Measurements from ENCODE around the gene TUBGCP2. TPM values are rescaled to one million over a fixed set of nuclear protein-coding genes. Genes with fewer than 3 reads are reported as not detected.

Gene TUBGCP2
- total RNA-seq, 3 donors from 2014 or later (not counting 1 experiment from before 2014, with no cell fraction given), result 74.3 to 81.8 (median 78.7) TPM

DNA sequence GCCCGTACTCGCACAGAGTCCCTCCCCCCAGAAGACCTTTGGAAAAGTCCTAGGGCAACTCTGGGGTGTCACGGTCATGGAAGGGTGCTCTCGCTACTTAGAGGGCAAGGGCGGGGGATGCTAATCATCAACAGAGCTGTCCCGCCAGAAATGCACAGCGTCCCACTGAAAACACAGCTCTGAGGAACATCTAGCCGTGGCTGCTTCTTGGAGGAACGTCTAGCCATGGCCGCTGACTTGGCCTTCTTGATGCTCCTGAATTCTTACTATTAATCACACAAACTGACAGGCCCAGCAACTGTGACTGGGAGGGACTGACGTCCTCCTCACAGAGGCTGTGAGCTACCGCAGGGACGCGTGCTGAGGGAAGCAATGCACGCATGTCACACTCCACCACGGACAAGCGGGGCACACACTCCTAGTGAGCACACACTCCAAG is 1.7 kb downstream of the TUBGCP2 start:
- Mint-ChIP-seq H3K27ac (peak overlapping the region; percentile 99), H3K36me3 (no peaks in the 10 kb centered on the region), H3K4me3 (no peak overlapping the region), H3K4me1 (peaks cover 25 to 36% of the 10 kb centered on the region in 2 donors), H3K9me3 (no peaks in the 10 kb centered on the region), H3K27me3 (ENCODE audit: low read depth in 2 of 2) (no peaks in the 10 kb centered on the region)
- ATAC-seq, result no peak
- H3K36me3 ChIP-seq (ENCODE audit: control insufficient read depth, insufficient read depth, low read length), result peaks cover 32% of the 10 kb centered on the region
- no peaks in the 10 kb centered on the region for H3K9me3 ChIP-seq (ENCODE audit: control insufficient read depth, insufficient read depth, low read length)
- TF ChIP-seq, protein P1, sequence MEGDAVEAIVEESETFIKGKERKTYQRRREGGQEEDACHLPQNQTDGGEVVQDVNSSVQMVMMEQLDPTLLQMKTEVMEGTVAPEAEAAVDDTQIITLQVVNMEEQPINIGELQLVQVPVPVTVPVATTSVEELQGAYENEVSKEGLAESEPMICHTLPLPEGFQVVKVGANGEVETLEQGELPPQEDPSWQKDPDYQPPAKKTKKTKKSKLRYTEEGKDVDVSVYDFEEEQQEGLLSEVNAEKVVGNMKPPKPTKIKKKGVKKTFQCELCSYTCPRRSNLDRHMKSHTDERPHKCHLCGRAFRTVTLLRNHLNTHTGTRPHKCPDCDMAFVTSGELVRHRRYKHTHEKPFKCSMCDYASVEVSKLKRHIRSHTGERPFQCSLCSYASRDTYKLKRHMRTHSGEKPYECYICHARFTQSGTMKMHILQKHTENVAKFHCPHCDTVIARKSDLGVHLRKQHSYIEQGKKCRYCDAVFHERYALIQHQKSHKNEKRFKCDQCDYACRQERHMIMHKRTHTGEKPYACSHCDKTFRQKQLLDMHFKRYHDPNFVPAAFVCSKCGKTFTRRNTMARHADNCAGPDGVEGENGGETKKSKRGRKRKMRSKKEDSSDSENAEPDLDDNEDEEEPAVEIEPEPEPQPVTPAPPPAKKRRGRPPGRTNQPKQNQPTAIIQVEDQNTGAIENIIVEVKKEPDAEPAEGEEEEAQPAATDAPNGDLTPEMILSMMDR (IDR thresholded peaks at IDR 0.05), result no peak
- H3K4me1 ChIP-seq (ENCODE audit: control insufficient read depth, insufficient read depth, low read length), result peaks cover 31% of the 10 kb centered on the region
- H3K27me3 ChIP-seq (ENCODE audit: control insufficient read depth, insufficient read depth, low read length), result no peaks in the 10 kb centered on the region
- 92% methylated on average over 17 of the region's 17 CpGs for WGBS (ENCODE audit: insufficient coverage)
- peak overlapping the region; percentile 99 for H3K27ac ChIP-seq (ENCODE audit: low read length)
- H3K4me3 ChIP-seq (ENCODE audit: low read length), result no peak overlapping the region
- no peak for DNase-seq
- intact Hi-C loops (cut with micrococcal nuclease), result no loop called here

DNA sequence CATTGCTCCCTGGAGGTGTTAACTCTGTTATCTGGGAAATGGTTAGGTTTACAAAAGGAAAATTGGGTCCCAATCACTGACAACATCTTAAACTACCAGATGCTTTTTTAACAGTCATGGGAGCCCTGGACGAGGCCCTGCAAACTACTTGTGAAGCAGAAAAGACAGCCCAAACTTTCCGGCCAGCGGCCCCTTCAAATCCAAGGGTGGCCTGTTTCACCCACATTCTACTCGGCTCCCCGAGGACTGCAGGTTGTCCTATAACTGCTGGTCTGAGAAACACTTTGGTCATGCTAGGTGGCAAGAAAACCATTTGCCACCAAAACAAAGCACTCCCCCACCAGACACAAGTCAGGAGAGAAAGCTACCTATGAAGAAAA is 2.6 kb downstream of the TUBGCP2 start:
- Histone ChIP-seq H3K27me3 (ENCODE audit: control insufficient read depth, insufficient read depth, low read length) (no peaks in the 10 kb centered on the region), H3K4me3 (ENCODE audit: low read length) (no peak overlapping the region), H3K9me3 (ENCODE audit: control insufficient read depth, insufficient read depth, low read length) (no peaks in the 10 kb centered on the region), H3K36me3 (ENCODE audit: control insufficient read depth, insufficient read depth, low read length) (peaks cover 26% of the 10 kb centered on the region), H3K27ac (ENCODE audit: low read length) (peak overlapping the region; percentile 46), H3K4me1 (ENCODE audit: control insufficient read depth, insufficient read depth, low read length) (peaks cover 31% of the 10 kb centered on the region)
- no peak overlapping the region for H3K4me3 Mint-ChIP-seq
- peaks cover 25 to 36% of the 10 kb centered on the region in 2 donors for H3K4me1 Mint-ChIP-seq
- no peaks in the 10 kb centered on the region for H3K9me3 Mint-ChIP-seq
- WGBS (ENCODE audit: insufficient coverage), result 97% methylated on average over 5 of the region's 5 CpGs
- peak overlapping the region; percentile 23 to 99 for H3K27ac Mint-ChIP-seq
- TF ChIP-seq, protein P1 (IDR thresholded peaks at IDR 0.05), result no peak
- ATAC-seq, result no peak
- no peak for DNase-seq
- H3K36me3 Mint-ChIP-seq, result no peaks in the 10 kb centered on the region
- H3K27me3 Mint-ChIP-seq (ENCODE audit: low read depth in 2 of 2), result no peaks in the 10 kb centered on the region
- intact Hi-C loops (cut with micrococcal nuclease), result no loop called here

DNA sequence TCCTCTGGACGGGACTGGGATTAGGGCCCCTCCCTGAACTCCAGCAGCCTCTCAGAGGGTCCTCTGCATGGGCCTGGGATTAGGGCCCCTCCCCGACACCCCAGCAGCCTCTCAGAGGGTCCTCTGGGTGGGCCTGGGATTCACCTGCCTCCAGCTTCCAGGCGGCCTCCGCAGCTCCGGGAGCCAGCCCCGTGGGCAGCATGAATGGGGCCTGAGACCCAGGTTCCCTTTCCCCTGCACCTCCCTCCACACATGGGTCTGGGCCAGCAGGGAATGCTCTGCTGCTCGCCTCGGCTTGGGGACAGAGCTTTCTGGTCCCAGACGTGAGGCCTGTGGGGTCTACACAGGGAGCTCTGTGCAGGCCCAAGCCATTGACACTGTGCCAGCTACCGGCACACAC is 5.5 kb downstream of the TUBGCP2 start:
- Mint-ChIP-seq H3K4me3 (no peak overlapping the region), H3K36me3 (peaks cover 15% of the 10 kb centered on the region), H3K9me3 (no peaks in the 10 kb centered on the region), H3K27me3 (ENCODE audit: low read depth in 2 of 2) (no peaks in the 10 kb centered on the region), H3K4me1 (peaks cover 24 to 35% of the 10 kb centered on the region in 2 donors), H3K27ac (no peak overlapping the region)
- Histone ChIP-seq H3K27me3 (ENCODE audit: control insufficient read depth, insufficient read depth, low read length) (no peaks in the 10 kb centered on the region), H3K4me3 (ENCODE audit: low read length) (no peak overlapping the region), H3K36me3 (ENCODE audit: control insufficient read depth, insufficient read depth, low read length) (peaks cover 30% of the 10 kb centered on the region), H3K27ac (ENCODE audit: low read length) (no peak overlapping the region), H3K4me1 (ENCODE audit: control insufficient read depth, insufficient read depth, low read length) (peaks cover 23% of the 10 kb centered on the region), H3K9me3 (ENCODE audit: control insufficient read depth, insufficient read depth, low read length) (no peaks in the 10 kb centered on the region)
- TF ChIP-seq, protein P1 (IDR thresholded peaks at IDR 0.05), result no peak
- DNase-seq, result no peak
- intact Hi-C loops (cut with micrococcal nuclease), result no loop called here
- 95% methylated on average over 10 of the region's 10 CpGs for WGBS (ENCODE audit: insufficient coverage)
- no peak for ATAC-seq

DNA sequence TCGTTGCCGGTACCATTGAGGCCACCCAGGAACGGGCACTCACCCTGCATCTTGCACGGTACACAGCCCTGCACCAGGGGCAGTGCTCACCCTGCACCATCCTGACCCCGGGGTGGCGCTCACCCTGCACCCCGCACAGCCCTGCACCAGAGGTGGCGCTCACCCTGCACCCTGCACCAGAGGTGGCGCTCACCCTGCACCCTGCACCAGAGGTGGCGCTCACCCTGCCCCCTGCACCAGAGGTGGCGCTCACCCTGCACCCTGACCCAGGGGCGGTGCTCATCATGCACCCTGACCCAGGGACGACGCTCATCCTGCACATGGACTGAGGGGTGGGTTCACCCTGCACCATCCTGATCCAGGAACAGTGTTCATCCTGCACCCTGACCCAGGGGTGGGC is 6.4 kb downstream of the TUBGCP2 start:
- H3K9me3 Mint-ChIP-seq, result no peaks in the 10 kb centered on the region
- Histone ChIP-seq H3K9me3 (ENCODE audit: control insufficient read depth, insufficient read depth, low read length) (no peaks in the 10 kb centered on the region), H3K27ac (ENCODE audit: low read length) (no peak overlapping the region), H3K4me3 (ENCODE audit: low read length) (no peak overlapping the region), H3K4me1 (ENCODE audit: control insufficient read depth, insufficient read depth, low read length) (peaks cover 13% of the 10 kb centered on the region), H3K36me3 (ENCODE audit: control insufficient read depth, insufficient read depth, low read length) (peaks cover 40% of the 10 kb centered on the region), H3K27me3 (ENCODE audit: control insufficient read depth, insufficient read depth, low read length) (no peaks in the 10 kb centered on the region)
- no peak overlapping the region for H3K4me3 Mint-ChIP-seq
- H3K36me3 Mint-ChIP-seq, result peaks cover 15% of the 10 kb centered on the region
- ATAC-seq (no peak), DNase-seq (no peak)
- TF ChIP-seq, protein P1 (IDR thresholded peaks at IDR 0.05), result no peak
- intact Hi-C loops (cut with micrococcal nuclease), result no loop called here
- H3K27ac Mint-ChIP-seq, result no peak overlapping the region
- 98% methylated on average over 14 of the region's 14 CpGs for WGBS (ENCODE audit: insufficient coverage)
- no peaks in the 10 kb centered on the region for H3K27me3 Mint-ChIP-seq (ENCODE audit: low read depth in 2 of 2)
- H3K4me1 Mint-ChIP-seq, result peaks cover 14 to 25% of the 10 kb centered on the region in 2 donors
